A549 (cell line): ENCODE data around the gene ZNF319.

Experiments
- EP300 ChIP-seq, 2 experiments: fragments of >200 bp; sonication (Bioruptor Twin); formaldehyde crosslinking; IDR thresholded peaks; 2 replicates in 1 of 2; 3 replicates in 1 of 2; pipeline ENCODE4 v1.6.1; 2016 to 2017
- NFE2L2 ChIP-seq: fragments of 150-350 bp; conservative IDR thresholded peaks from 2 replicates; pipeline ENCODE4 v1.6.1; 2014; ENCODE audit warnings: low read length
- RAD21 ChIP-seq, 2 experiments: fragments of >200 bp in 1 of 2; sonication (Bioruptor Twin) in 1 of 2; formaldehyde crosslinking in 1 of 2; IDR thresholded peaks in 1 of 2; conservative IDR thresholded peaks in 1 of 2; 2 replicates in 1 of 2; 3 replicates in 1 of 2; pipeline ENCODE4 v1.6.1; 2012 to 2018; ENCODE audit warnings: inconsistent platforms in 1 of 2
- RNF2 ChIP-seq: fragments of 200-600 bp; sonication (generic); IDR thresholded peaks from 2 replicates; pipeline ENCODE4 v1.6.1; 2016; ENCODE audit warnings: low read depth, mild to moderate bottlenecking, antibody characterized with exemption, moderate library complexity, borderline replicate concordance
- TF ChIP-seq, protein P1 (sequence below): fragments of >200 bp; sonication (Bioruptor Twin); formaldehyde crosslinking; IDR thresholded peaks from 3 replicates; pipeline ENCODE4 v1.5.1; 2016
- TF ChIP-seq, protein P2 (sequence below): IDR thresholded peaks from 2 replicates; pipeline ENCODE4 v1.6.1; 2012

DNA sequence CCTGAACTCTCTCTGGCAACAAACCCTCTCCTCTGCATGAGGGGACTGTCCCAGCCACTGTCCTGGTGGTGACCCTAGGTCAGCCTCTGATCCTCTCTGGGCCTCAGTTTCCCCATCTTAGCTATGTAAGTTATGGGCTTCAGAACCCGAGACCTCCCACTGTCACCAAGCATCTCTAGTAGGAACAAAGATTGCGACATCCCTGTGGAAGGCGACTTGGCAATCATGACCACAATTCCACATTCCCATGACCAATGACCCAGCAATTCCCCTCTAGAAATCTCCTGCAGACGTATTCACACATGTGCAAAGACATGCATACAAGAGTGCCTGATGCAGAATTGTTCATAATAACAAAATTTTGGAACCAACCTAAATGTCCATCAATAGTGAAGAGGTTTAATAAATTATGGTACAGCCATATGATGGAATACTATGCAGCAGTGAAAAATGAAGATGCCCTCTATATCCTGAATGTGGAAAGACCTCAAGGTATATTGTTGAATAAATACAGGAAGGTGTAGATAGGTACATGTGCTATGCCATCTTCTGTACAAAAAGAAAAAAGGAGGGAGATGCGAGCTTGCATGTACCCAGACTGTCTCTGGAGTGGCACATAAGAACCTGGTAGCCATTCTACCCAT, 50.8 kb downstream of the ZNF319 start:
- TF ChIP-seq RNF2 (no peak), RAD21 (conservative IDR thresholded peaks at IDR 0.05 in 1 of 2, IDR thresholded peaks at IDR 0.05 in 1 of 2) (no peak), NFE2L2 (no peak), EP300 (IDR thresholded peaks at IDR 0.05) (no peak)
- TF ChIP-seq, protein P1, sequence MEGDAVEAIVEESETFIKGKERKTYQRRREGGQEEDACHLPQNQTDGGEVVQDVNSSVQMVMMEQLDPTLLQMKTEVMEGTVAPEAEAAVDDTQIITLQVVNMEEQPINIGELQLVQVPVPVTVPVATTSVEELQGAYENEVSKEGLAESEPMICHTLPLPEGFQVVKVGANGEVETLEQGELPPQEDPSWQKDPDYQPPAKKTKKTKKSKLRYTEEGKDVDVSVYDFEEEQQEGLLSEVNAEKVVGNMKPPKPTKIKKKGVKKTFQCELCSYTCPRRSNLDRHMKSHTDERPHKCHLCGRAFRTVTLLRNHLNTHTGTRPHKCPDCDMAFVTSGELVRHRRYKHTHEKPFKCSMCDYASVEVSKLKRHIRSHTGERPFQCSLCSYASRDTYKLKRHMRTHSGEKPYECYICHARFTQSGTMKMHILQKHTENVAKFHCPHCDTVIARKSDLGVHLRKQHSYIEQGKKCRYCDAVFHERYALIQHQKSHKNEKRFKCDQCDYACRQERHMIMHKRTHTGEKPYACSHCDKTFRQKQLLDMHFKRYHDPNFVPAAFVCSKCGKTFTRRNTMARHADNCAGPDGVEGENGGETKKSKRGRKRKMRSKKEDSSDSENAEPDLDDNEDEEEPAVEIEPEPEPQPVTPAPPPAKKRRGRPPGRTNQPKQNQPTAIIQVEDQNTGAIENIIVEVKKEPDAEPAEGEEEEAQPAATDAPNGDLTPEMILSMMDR = no peak
- TF ChIP-seq, protein P2, sequence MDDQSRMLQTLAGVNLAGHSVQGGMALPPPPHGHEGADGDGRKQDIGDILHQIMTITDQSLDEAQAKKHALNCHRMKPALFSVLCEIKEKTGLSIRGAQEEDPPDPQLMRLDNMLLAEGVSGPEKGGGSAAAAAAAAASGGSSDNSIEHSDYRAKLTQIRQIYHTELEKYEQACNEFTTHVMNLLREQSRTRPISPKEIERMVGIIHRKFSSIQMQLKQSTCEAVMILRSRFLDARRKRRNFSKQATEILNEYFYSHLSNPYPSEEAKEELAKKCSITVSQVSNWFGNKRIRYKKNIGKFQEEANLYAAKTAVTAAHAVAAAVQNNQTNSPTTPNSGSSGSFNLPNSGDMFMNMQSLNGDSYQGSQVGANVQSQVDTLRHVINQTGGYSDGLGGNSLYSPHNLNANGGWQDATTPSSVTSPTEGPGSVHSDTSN = no peak
